SU-DHL-6 (cell line): ENCODE data around the gene ADAM10.

Experiments
- H2AFZ ChIP-seq: fragments of 200-600 bp; sonication (generic); 2 replicates; pipeline ENCODE4 v1.6.1; 2014; ENCODE audit warnings: low read depth, mild to moderate bottlenecking, moderate library complexity, mixed read lengths, antibody characterized with exemption, low read length; ENCODE audit not compliant: severe bottlenecking
- H3F3A ChIP-seq: fragments of 200-600 bp; shearing (Covaris generic); 2 replicates; pipeline ENCODE4 v1.6.0; 2016; ENCODE audit warnings: antibody characterized with exemption, mild to moderate bottlenecking; ENCODE audit not compliant: insufficient read depth
- H3K27ac ChIP-seq: fragments of 200-600 bp; sonication (generic); 2 replicates; pipeline ENCODE4 v1.5.1; 2016; ENCODE audit warnings: low read depth, mild to moderate bottlenecking, low read length, moderate library complexity, mixed read lengths
- H3K27me3 ChIP-seq: fragments of 200-600 bp; sonication (generic), shearing (Covaris generic); 2 replicates; pipeline ENCODE4 v1.6.0; 2014; ENCODE audit warnings: mild to moderate bottlenecking, low read length
- H3K36me3 ChIP-seq: fragments of 200-600 bp; sonication (generic); 2 replicates; pipeline ENCODE4 v1.6.1; 2014; ENCODE audit warnings: mild to moderate bottlenecking, low read length, mixed read lengths
- H3K4me2 ChIP-seq: fragments of 300-600, 200-600 bp; shearing (Covaris generic), sonication (generic); 2 replicates; pipeline ENCODE4 v1.6.0; 2014; ENCODE audit warnings: low read length, low read depth, mild to moderate bottlenecking; ENCODE audit not compliant: poor library complexity, severe bottlenecking
- H3K4me3 ChIP-seq: fragments of 200-600 bp; sonication (generic); 2 replicates; pipeline ENCODE4 v1.5.1; 2014; ENCODE audit warnings: antibody characterized with exemption, low read length, mild to moderate bottlenecking, mixed read lengths; ENCODE audit not compliant: insufficient read depth, poor library complexity, severe bottlenecking
- H3K79me2 ChIP-seq: fragments of 200-600 bp; sonication (generic); 2 replicates; pipeline ENCODE4 v1.6.1; 2014; ENCODE audit warnings: mild to moderate bottlenecking, low read length, moderate library complexity; ENCODE audit not compliant: insufficient read depth
- H3K9ac ChIP-seq: fragments of 200-600 bp; sonication (generic); 2 replicates; pipeline ENCODE4 v1.7.0; 2014; ENCODE audit warnings: mild to moderate bottlenecking, low read length
- H3K9me2 ChIP-seq: fragments of 200-600 bp; sonication (generic); replicated peaks from 2 replicates; pipeline ENCODE4 v1.6.1; 2014; ENCODE audit warnings: low read length; ENCODE audit not compliant: insufficient read depth
- H3K9me3 ChIP-seq: fragments of 200-600 bp; sonication (generic); 2 replicates; pipeline ENCODE4 v1.6.1; 2014; ENCODE audit warnings: low read length, mixed read lengths; ENCODE audit not compliant: insufficient read depth
- H4K20me1 ChIP-seq: fragments of 200-600 bp; sonication (generic); 2 replicates; pipeline ENCODE4 v1.6.1; 2014; ENCODE audit warnings: low read depth, mild to moderate bottlenecking, antibody characterized with exemption, low read length, moderate library complexity, mixed read lengths
- EZH2phosphoT487 ChIP-seq: fragments of 200-600 bp; sonication (generic), shearing (Covaris generic); conservative IDR thresholded peaks from 2 replicates; pipeline ENCODE4 v1.6.1; 2018; ENCODE audit warnings: mild to moderate bottlenecking, antibody characterized with exemption, low read length, moderate library complexity, mixed read lengths
- TF ChIP-seq, protein P1 (sequence below): fragments of 200-600 bp; sonication (generic); IDR thresholded peaks from one replicate; pipeline ENCODE4 v1.5.1; 2017; ENCODE audit warnings: antibody characterized with exemption, mild to moderate bottlenecking, low read length, moderate library complexity; ENCODE audit not compliant: insufficient read depth, poor library complexity, severe bottlenecking

The ADAM10 gene

DNA sequence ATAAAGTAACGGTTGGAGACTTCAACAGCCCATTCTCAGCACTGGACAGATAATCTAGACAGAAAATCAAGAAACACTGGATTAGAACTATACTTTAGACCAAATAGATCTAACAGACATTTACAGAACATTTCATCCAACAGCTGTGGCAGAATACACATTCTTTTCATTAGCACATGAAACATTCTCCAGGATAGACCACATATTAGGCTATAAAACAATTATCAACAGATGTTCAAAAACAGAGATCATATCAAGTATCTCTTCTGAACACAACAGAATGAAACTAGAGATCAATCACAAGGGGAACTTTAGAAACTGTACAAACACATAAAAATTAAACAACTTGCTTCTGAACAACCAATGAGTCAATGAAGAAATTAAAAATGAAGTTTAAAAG is 133.3 kb downstream of the ADAM10 start:
- H2AFZ ChIP-seq: no peak overlapping the region
- H3K4me2 ChIP-seq: no peak overlapping the region
- no peak overlapping the region for H3K9ac ChIP-seq
- H3K9me2 ChIP-seq: no peaks in the 10 kb centered on the region
- no peak for TF ChIP-seq EZH2phosphoT487
- TF ChIP-seq, protein P1, sequence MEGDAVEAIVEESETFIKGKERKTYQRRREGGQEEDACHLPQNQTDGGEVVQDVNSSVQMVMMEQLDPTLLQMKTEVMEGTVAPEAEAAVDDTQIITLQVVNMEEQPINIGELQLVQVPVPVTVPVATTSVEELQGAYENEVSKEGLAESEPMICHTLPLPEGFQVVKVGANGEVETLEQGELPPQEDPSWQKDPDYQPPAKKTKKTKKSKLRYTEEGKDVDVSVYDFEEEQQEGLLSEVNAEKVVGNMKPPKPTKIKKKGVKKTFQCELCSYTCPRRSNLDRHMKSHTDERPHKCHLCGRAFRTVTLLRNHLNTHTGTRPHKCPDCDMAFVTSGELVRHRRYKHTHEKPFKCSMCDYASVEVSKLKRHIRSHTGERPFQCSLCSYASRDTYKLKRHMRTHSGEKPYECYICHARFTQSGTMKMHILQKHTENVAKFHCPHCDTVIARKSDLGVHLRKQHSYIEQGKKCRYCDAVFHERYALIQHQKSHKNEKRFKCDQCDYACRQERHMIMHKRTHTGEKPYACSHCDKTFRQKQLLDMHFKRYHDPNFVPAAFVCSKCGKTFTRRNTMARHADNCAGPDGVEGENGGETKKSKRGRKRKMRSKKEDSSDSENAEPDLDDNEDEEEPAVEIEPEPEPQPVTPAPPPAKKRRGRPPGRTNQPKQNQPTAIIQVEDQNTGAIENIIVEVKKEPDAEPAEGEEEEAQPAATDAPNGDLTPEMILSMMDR: no peak
- no peaks in the 10 kb centered on the region for H3F3A ChIP-seq
- H3K27me3 ChIP-seq: no peaks in the 10 kb centered on the region
- no peaks in the 10 kb centered on the region for H3K79me2 ChIP-seq
- H3K9me3 ChIP-seq: peaks cover 9% of the 10 kb centered on the region; the same call in 1 of the 2 replicates
- H3K4me3 ChIP-seq: no peak overlapping the region
- peaks cover 20% of the 10 kb centered on the region; the same call in 1 of the 2 replicates for H3K36me3 ChIP-seq
- H4K20me1 ChIP-seq: no peaks in the 10 kb centered on the region
- no peak overlapping the region for H3K27ac ChIP-seq

DNA sequence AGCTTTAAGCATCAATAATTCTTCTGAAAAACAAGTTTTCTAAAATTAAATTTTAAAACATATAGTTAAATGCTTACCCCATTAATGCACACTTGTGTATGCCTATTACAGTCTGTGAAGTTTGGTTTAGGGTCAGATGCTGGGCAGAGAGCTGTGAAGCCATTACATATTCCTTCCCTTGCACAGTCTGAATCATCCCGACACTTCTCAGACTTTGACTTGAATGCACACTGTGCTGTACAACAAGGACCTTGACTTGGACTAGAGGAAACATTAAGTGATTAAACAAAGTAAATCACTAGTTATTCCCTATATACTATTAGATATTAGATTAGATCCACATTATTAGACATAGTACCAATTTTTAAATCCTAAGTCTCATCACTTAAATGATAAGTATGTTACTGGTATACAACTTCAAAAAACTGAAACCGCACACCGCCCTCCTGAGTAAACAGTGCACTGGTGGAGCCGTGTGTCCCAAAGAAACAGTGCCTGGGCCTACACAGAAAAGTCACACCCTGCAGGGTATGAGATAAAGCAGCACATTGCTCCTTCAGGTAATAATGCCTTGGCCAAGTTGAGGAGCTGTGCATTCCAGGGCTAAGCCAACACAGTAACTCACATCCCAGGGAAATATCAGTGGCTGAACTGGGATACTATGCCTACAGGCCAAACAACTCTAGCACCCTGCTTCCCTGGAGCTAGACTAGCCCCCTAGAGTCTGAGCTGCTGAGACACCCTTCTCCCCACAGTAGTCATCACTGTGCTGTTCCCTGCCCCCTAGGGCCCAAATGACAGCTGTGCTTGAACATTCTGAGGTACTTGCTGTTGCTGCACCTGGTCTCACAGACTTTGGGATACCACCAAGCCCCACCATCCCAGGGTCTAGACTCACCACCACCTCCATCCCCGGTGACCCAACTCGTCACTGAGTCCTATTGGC is 137.5 kb downstream of the ADAM10 start:
- H3F3A ChIP-seq: no peaks in the 10 kb centered on the region
- no peaks in the 10 kb centered on the region for H3K27me3 ChIP-seq
- H4K20me1 ChIP-seq: no peaks in the 10 kb centered on the region
- H3K4me2 ChIP-seq: no peak overlapping the region
- H3K4me3 ChIP-seq: no peak overlapping the region
- H3K27ac ChIP-seq: no peak overlapping the region
- H3K9ac ChIP-seq: no peak overlapping the region
- peaks cover 9% of the 10 kb centered on the region; the same call in 1 of the 2 replicates for H3K9me3 ChIP-seq
- no peaks in the 10 kb centered on the region for H3K79me2 ChIP-seq
- no peak overlapping the region for H2AFZ ChIP-seq
- no peaks in the 10 kb centered on the region for H3K9me2 ChIP-seq
- TF ChIP-seq, protein P1: no peak
- TF ChIP-seq EZH2phosphoT487: no peak
- H3K36me3 ChIP-seq: peaks cover 19% of the 10 kb centered on the region; the same call in 1 of the 2 replicates

DNA sequence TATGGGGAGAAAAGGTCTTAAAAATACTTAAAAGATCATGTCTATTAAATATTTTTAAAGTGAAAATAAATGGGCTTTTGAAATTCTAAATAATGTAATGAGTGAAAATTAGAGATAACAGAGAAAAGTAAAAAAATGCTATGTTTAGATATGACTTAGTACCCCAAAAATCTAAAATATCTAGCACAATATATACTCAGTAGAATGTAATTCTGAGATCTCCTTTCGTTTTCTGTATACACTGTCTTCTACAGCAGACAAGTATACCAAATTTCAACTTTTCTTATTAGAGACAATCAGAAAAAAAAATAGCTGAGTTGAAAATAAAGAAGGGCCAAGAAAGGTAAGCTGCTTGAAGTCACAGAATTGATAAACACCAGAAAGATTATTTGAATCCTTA is 140.8 kb downstream of the ADAM10 start:
- Histone ChIP-seq H3K9me3 (no peaks in the 10 kb centered on the region), H2AFZ (no peak overlapping the region), H3K79me2 (no peaks in the 10 kb centered on the region), H3K4me2 (no peak overlapping the region), H4K20me1 (no peaks in the 10 kb centered on the region), H3K9ac (no peak overlapping the region), H3F3A (no peaks in the 10 kb centered on the region), H3K9me2 (no peaks in the 10 kb centered on the region), H3K36me3 (peaks cover 3% of the 10 kb centered on the region; the same call in 1 of the 2 replicates), H3K4me3 (no peak overlapping the region), H3K27me3 (no peaks in the 10 kb centered on the region), H3K27ac (no peak overlapping the region)
- no peak for TF ChIP-seq EZH2phosphoT487
- TF ChIP-seq, protein P1: no peak
